Activated CD8-positive, alpha-beta memory T cell treated with anti-CD3 and anti-CD28 coated beads, Interleukin-2, amount 50 U/mL, for 48 hours (primary cell): ENCODE data around the gene FBXO38.
"Not testable (repeated sequence)": the region's sequence is repeated elsewhere in the genome, so short reads cannot be mapped to it uniquely, and the experiment has no call there.

Source experiments
- DNase-seq: peaks from one replicate; pipeline ENCODE4 v3.0.0-alpha.2; 2020

The FBXO38 gene

DNA sequence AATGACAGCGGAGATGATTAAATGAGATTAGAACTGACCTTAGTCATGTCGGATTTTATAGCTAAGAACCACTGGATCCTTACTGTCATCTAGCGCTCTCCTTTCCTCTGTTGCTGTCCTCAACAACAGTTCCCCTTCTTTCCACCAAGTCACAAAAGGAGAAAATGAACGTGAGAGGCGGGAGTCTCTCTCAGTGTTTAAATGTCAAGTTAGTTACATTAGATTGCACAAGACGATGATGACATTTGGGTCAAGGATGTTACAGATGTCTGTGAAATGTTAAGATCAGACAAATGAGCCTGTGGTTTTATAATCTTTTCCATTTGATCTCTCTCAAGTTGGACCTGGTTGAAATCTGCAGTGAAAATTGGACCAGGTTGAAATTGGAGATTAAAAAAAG, 53.5 kb downstream of the FBXO38 start:
- DNase-seq = no peak

DNA sequence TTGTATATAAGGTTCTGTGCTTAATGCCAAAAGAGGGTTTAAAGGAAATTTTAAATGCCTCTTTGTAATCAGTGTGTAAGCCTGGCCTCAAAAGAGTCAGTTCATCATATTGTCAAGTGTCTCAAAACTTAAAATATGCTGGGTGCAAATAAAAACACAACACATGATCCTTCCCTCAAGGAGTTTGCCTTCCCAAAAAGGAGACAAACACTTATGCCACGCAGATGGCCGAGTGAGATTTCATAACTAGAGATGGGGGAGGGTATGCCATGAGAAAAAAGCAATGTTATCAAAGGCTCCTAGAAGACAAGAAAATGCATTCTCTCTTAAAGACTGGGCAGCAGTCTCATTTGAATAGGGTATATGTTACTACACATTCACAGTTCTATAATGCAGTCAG, 55.2 kb downstream of the FBXO38 start:
- DNase-seq = no peak

DNA sequence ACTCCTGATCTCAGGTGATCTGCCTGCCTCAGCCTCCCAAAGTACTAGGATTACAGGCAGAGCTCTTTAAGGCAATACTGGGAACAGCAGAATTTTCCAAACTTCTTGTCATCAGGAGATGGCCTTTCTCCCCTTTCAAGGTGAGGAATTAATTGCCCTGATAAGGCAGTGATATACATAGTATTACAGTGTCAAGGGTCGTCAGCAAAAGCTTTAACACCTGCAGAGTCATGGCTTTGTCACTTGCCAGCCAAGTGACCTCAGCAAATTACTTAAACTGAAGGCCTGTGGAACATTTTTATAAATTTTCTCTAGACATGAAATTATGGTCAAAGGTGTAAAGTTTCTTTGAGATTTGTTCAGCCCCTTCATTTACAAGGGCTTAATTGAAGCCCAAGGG, 59.5 kb downstream of the FBXO38 start:
- DNase-seq = no peak

DNA sequence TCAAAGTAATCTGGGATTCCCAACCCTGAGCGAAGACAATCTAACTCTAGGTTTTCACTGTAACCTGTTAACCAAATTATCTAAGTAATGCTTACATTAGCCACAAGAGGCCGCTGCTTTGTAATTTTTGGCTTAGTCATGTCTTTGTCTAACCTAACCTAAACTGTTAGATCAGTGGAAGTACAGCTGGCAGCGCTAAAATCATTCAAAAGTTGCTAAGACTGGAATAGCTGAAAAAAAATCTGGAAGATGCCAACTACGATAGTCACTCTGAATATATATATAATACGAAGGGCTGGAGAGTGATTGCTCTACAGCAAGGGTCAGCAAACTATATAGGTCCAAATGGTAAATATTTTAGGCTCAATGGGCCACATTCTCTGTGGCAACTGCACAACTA, 60.2 kb downstream of the FBXO38 start:
- DNase-seq = no peak

DNA sequence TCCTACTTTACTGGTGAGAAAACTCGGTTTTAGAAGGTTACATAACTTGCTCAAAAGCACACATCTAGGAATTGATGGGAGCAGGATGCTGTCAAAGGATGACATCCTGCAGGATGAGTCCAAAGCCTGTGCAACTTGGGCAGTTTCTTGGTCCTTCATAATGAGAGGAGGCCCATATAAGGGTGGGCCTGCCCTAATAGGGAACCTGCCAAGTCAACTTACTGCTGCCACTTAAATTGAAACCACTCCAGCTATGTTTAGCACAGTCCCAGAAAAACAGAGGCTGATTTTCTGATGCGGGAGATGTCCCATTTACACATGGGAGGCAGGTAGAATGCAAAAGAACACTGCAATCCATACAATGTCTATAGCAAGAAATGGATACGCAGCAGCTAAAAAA, 61.8 kb downstream of the FBXO38 start:
- DNase-seq = no peak

DNA sequence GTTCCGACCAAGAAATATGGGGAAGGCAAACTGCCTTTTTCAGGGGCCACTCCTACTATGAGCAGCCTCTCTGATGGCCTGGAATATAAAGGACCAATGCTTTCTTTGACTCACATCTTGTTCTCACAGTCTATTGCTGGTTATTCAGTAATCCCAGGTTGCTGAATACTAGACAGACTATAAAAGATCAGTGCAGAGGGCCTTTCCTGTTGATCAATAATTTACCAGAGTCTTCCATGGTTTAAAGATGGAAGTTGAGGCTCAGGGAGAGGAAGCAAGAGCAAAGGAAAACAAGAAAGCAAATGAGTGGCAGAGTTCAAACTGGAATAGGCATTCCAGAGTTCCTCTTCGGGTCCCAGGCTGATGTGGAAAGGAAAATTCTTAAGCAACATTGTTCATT, 62.9 kb downstream of the FBXO38 start:
- DNase-seq = no peak

DNA sequence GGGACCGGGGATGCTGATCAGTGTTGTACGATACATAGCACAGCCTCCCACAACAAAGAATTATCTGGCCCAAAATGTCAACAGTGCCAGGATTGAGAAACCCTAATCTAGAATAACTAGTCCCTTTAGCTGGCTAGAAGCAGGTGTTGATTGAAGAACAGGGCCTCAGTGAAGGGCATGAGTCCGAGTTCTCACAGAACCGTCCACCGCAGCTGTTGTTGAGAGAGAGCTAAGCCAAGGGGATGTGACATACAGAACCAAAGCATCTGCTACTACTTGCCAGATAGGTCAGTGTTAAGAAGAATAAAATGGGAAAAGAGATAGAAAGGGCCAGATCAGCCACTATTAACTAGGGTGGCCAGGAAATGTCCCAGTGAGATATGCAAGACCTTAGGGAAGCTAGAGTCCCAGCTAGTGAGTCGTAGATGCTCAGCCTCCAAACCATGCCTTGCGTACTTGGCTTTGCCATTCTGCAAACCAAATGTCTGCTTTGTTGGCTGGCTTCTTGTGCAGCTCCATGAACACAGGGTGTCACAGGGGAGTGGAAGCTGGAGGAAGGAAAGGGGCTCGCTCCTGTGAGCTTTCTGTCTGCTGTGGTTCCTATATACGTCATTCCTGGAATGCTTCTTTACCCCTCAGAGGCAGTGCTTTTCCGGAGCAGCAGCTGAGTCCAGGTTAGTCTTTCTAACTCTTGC, 68.9 kb downstream of the FBXO38 start:
- DNase-seq = no peak

DNA sequence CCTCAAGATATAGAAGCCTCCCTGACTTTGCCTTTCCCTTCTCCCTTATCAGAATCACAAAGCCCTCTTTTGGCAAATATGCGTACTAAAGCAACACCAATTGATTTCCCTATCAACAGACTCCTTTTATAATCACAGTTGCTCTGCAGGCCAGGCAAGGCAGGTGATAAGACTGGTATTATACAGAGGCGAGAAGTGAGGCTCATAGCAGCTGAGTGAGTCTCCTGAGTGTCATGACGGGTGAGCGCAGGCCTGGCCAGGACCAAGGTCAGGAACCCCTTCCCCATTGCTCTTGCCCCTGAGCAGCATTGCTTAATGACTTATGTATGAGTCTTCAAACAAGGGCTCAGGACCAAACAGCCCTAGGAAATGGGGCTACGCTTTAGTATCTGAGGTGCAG, 70.8 kb downstream of the FBXO38 start:
- no peak for DNase-seq

DNA sequence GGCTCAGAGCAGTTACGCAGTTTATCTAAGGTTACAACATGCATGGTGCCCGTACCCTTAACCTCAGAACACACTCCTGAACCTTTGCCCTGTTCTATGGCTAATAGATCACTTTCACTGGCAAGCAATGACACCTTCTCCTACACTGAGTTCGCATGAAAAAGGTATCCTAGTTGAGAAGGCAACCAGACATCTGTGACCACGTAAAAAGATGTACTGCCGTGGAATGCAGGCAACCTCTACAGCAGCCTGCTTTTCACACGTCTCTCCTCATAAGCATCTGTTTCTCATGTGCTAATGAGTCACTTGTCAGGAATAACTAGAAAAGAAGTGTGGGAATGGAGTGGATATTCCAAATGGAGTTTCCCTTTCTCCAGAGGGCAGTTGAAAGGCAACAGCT, 71.4 kb downstream of the FBXO38 start:
- no peak for DNase-seq

DNA sequence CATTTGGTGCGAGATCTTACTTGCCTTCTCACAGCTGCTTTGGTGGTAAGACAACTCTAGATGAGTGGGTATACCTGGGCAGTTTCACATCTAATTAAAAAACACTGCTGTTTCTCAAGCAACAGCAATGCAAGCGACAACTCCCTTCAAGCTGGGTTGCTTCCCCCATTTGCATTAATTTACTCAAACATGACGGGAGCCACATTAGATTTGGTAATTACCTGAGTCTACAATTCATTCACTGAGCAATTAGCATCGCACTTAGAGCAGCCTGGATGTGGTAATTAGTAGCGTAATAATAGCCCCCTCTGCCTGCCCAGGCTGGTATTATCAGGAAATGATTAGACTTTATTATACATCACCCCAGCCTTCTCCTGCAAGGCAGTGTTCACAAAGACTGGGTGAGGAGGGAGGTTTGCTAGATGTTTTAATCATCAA, 73.4 kb downstream of the FBXO38 start:
- DNase-seq = no peak

DNA sequence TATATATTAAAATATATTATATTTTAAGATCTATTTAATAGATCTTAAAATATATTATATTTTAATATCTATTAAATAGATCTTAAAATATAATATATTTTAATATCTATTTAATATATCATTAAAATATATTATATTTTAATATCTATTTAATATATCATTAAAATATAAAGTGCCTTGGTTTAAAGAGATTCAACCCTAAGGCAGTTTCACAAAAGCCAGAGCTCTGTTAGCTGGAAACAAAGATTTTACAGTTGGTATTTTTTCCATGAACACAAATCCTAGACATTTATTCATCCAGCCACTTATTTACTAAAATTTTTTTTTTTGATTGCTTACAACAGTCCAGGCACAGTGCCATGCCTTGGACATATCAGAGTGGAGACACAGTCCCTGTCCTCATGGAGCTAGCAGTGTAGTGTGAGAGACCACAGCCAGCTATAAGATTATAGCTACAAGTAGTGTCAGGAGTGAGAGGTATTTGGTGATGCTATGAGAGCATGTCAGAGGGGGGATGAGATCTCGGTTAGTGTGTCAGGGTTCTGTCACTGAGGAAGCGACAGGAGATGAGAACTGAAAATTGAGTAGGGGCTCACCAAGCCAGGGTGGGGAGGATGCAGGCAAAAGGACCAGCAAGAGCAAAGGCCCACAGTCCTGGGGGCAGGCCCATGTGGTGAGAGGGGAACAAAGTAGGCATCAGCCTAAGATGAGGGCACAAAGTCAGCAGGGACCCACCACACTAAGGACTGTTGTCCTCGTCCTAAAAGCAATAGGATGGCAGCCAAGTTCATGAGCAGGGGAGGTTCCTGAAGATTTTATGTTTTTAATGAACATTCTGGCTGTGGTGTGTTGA, 74.5 kb downstream of the FBXO38 start:
- no peak for DNase-seq

DNA sequence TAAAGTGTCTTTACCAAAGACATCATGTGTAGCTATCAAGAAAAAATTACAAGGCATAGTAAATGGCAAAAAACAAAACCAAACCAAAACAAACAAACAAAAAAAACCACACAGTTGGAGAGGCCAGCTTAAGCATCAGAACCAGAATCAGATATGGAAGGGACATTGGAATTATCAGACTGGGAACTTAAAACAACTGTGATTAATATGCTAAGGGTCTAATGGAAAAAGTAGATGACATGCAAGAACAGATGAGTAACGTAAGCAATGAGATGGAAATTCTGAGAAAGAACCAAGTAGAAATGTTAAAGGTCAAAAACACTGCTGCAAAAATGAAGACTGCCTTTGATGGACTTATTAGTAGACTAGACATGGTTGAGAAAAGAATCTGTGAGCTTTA, 75.9 kb downstream of the FBXO38 start:
- DNase-seq = no peak

DNA sequence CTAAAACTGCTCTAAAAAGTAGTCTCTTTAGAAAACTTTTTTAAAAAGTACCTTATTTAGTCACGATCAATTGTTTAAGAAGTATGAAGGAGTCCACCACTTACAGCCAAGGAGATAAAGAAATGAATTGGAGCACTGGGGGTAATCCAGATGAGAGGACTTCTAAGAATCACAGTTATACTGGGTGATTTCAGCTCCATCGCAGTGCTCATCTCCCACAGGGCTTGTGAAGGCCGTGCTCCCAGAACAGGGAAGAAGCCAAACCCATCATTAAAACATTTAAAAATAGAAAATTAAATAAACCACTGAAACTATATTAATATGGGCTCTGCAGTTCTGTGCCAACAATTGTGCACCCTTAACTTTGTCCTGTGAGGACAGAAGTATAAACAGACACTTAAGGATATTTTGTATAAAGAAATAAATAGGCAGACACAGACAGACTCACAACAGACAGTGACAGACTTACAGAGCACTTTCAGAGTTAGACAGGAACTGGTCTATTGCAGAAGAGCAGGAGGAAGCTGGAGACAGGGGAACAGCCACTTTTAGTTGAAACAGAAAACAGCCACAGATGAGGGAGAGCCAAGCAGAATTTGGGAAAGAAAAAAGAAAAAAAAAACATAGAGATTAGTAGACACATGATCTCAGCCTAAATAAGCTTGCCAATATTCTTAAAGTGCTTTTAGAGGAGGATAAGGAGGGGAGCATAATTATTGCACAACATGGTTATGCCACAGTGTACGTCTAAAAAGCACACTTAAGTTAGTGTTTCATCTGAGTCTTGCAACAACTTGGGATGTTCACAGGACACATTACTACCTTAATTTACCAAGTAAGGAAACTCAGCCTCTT, 81.8 kb downstream of the FBXO38 start:
- DNase-seq = no peak

DNA sequence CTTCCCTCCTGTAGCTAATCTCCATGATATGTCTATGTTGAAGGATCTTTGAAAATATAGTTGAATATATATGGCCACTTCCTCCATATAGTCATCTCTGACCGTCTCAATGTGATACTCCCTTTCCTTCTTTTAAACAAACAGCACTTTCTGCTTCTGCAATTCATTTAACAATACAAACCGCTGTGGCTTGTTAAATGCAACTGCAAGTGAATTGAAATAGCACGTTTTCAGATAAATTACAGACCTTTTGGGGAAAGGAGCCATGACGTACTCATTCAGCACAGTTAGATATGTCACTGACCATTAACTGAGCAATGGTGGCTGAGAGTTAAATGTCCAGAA, 82.5 kb downstream of the FBXO38 start:
- DNase-seq = no peak

DNA sequence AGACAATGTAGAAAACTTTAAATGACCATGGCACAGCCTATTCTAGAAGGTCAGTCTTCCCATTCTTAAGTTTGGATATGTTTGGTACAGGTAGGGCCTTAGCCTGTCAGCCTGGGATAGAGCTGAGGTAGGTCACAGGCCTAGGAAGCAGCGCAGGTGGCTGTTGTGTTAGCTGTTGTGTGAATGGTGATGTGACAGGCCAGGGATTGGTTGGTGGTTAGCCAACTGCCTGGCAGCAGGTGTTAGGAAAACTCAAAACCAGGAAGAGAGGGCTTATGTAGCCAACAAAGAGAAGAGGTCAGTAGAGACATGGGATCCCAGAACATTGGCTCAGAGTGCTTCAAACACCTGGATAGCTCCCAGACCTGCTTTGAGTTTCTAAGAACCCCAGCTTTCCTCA, 84.2 kb downstream of the FBXO38 start:
- DNase-seq = no peak

DNA sequence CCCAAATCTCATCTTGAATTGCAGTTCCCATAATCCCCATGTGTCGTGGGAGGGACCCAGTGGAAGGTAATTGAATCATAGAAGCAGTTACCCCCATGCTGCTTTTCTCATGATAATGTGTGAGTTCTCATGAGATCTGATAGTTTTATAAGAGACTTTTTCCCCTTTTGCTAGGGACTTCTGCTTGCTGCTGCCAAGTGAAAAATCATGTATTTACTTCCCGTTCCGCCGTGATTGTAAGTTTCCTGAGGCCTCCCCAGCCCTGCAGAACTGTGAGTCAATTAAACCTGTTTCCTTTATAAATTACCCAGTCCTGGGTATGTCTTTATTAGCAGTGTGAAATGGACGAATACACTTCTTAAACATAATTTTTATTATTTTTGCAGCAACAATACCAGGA, 85.0 kb downstream of the FBXO38 start:
- DNase-seq = not testable (repeated sequence)

DNA sequence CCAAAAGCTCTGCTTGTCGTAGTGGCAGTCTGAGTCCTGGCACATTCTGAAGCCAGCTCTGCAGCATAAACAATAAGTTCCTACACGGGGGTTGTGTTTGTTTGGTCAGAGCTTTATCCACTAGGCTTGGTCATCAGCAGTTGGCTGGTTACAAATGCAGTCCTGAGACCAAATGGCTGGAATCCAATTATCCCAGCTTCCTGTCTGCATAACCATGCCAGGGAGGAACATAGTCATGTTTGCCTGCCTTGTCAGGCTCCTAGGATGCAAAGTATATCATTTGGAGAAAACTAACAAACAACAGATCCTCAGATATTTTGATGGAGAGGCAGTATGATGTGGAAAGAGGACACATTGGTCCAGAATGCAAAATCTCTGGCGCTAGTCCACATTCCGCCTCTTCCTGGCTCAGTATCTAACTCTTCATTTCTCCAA, 85.8 kb downstream of the FBXO38 start:
- DNase-seq = no peak

DNA sequence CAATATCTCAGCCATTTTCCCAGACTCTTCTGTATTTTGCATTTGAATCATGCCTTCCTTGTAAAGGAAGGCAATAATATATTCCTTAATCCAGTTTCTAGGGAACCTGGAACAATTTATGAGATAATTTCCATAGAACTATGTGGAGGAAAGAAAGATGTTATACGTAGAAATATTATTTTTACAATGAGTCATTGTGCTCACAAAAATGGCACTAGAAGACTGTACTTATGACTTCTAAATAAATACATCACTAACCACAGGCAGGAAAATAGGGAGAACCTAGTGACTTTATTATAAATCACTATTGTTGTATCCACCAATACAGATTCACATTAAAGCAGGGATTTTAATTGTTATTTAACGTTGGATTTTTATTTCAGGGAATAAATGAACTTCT, 87.6 kb downstream of the FBXO38 start:
- DNase-seq = no peak

DNA sequence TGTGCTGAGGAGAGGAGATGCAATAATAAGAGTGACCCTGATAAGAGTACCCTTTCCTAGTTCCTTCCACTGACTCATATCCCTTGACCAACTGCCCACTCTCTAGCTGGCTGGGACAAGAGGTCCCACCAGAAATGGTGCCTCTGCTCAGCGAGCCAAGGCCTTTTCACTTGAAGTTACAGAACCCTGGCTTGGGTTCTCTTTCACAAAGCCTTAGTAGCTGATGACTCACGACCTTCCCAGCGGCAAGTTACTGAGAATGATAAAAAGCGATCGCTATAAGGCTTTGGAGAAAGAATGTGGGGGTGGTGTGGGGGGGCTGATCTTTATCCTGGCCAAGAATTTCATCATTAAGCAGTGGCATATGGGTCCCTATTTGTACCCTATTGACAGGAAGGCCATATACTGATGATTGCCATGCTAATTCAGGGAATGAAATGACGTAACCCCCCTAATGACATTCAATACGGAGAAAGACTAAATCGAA, 90.3 kb downstream of the FBXO38 start:
- DNase-seq = no peak

DNA sequence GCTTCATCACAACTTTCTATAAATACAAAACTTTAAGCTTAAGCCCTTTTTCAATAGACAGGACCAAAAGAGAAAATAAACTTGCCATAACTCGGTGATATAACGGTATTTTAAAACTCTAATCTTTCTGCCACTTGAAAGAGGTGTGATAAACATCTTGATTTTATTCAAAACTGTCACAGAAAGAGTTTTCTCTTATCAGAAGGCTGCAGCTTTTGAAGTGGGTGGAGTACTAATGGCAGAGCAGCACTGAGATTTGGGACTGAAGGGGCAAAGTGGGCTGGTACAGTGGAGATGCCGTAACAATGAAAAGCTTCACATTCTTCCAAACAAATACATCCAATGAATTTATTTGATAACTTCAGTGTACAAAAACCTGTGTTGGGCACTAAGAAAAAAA, 92.5 kb downstream of the FBXO38 start:
- no peak for DNase-seq

DNA sequence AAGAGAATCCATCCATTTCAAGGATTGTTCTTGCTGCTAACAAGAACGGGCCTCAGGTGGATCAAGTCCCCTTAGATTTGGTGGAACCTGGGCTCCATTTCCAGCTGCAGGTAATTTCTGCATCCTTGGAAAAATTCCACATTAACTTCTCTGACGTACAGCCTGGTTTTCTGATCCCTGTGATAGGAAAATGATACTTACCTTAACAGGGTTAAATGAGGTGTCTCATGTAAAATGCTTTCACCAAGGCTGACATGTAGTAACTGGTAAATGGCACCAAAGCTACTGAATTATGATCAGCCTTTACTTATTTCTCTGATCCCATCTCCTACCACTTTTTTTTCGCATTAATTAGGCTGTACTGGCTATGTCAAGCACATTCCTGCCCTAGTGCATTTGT, 93.7 kb downstream of the FBXO38 start:
- DNase-seq = no peak

DNA sequence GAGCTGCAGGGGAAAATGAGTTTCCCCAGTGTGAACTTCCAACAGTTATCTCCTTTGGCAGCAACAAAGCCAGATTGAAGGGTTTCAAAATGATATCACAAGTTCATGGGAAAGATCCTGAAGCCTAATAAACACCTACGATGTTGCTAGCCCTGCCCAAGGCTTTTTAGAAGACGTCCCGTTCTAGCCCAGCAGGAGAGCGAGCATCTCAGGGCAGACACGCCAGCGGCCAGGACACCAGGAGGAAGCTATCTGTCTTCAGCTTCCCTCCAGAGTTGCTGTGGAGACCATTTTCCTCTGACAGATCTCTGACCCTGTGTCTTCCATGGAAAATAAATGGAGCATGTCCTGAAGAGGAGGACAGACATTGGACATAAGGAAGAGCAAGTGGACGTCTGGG, 98.4 kb downstream of the FBXO38 start:
- no peak for DNase-seq

DNA sequence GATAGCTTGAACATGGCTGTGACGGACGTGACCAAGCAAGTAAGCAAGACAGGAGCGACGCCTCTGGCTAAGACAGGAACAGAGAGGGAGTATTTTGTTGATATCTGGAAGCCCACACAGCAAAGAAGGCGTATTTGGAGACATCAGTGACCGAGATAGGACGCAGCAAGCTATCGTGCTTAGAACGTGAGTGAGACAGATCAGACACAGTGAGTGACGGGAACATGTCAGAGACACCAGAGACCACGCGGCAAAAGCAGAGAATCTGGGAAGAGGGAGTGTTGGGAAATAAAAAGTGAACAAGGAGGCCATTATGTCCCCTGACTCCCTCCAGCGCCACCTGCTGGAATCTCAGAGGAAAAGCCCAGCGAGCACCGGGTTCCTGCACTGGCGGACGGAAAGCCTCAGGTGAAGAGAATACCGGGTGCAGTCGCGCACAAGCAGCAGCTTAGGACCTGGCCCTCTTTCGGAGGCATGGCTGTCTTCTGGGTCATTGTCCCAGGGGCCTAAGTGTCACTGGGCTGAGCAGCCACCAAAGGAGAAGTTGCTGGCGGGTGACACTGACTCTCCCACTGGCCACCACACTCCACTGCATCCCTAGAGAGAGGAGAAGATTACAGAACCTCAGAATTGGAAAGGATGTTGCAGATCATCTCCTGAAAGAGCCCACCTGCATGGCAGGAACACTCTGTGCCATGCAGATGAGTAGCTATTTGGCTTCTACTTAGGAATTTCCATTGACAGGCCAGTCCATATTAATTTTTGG, 99.1 kb downstream of the FBXO38 start:
- peak; percentile 83 for DNase-seq
